Measurements from ENCODE around the gene INTS4.
A peak's percentile ranks its signal among the peaks of the same experiment; 100 is the strongest.
"Not testable (repeated sequence)": the region's sequence is repeated elsewhere in the genome, so short reads cannot be mapped to it uniquely, and the experiment has no call there.

The INTS4 gene

GRCh38 chr11:78023426-78023825 lies 29.0 kb upstream of the INTS4 start:
- ATAC-seq = no peak

DNA sequence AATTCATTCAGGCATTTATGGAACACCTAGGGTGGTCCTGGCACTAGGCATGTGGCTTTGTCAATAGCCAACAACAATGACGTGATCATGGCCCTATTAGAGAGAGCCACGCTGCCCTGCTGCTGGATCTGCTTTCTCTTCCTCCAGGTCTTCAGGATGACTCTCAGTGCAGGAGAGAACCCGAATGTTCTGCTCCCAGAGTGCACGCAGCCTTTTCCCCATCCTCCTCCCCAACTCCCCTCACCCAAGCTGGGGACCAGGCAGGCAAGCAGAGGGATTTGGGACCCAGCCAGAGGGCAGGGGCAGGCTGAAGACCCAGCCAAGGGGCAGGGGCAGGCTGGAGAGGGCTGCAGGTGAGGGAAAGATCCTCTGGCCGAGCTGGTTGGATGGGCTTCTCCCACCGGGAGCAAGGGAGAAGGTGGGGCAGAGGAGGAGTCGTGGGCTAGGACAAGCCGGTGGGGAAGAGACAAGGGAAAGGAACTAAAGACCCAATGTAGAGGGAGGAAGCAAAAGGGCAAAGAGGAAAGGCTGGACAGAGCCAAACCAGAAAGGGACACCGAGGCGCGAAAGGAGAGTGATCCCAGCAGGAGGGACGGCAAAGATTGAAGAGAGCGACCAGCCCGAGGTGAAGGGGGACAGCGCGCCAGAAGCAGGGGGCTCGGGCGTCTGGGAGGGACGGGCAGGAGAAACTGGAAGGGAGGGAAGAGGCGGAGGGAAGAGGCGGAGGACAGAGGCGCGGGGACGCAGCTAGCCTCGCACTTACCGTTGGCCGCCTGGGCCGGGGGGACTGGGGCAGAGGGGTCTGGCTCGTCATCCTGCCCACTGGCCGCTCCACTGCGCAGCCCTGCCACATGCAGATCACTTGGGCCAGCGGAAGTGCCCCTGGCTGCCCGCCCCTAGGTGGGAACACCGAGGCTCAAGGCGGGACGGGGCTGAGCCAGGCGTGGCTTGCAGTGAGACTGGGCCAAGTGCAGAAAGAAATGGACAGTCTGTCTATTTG lies 28.2 kb upstream of the INTS4 start, which contains the start of gene KCTD14:
TSS of gene KCTD14 (minus strand) at position 880 of the 1,000 bp plus-strand sequence. CDS start at position 853, 27 bp downstream.
- no peak for ATAC-seq

GRCh38 chr11:78021611-78022010 lies 27.1 kb upstream of the INTS4 start:
- ATAC-seq = no peak

- ATAC-seq = no peak
These were observed 25.8 kb upstream of the INTS4 start for GRCh38 chr11:78020246-78020645.

DNA sequence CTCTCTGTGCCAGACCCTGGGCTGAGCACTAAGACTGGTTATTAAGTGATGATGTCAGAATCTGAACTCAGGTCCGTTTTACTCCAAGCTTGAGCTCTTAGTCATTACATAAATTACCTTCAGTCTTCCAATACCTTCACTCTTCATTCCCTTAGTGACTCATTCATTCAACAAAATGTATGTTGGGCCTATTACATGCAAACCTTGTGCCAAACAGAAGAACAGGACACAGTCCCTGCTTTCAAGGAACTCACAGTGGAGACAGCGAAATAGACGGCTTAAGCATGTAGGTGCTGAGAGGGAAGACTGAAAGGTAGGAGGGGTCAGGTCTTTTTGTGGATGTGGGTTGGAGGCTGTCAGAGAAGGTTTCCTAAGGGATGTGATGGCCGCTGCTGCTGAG lies 25.3 kb upstream of the INTS4 start:
- ATAC-seq = no peak

GRCh38 chr11:78015878-78016277 lies 21.4 kb upstream of the INTS4 start:
- no peak for ATAC-seq

DNA sequence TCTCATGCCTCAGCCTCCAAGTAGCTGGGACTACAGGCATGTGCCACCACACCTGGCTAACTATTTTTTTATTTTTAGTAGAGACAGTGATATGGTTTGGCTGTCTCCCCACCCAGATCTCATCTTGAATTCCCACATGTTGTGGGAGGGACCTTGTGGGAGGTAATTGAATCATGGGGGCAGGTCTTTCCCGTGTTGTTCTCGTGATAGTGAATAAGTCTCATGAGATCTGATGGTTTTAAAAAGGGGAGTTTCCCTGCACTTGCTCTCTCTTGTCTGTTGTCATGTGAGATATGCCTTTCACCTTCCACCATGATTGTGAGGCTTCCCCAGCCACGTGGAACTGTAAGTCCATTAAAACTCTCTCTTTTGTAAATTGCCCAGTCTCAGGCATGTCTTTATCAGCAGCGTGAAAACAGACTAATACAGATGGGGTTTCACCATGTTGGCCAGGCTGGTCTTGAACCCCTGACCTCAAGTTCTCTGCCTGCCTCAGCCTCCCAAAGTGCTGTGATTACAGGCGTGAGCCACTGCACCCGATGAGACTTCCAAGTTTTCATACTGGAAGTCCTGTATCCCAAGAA lies 20.6 kb upstream of the INTS4 start:
- not testable (repeated sequence) for ATAC-seq

- ATAC-seq = no peak
These were observed 16.8 kb upstream of the INTS4 start for GRCh38 chr11:78011301-78011700.

DNA sequence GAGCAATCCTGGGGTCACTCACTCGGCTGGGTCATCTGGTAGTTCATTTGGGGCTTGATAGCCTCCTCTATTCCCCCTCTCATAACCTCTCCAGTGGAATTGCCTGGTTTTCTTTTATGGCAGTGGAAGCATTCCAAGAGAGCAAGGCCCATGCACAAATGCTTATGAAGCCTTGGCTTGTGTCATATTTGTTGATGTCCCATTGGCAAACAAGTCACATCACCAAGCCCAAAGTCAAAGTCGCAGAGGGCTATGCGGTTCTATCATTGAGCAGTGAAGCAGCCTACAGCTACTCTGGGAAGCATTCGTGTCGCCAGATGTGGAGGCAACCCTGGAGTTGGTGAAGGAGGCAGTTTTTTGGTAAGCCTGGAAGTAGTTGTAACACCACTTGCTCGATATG lies 16.3 kb upstream of the INTS4 start:
- no peak for ATAC-seq

GRCh38 chr11:78010304-78010703 lies 15.8 kb upstream of the INTS4 start:
- no peak for ATAC-seq

DNA sequence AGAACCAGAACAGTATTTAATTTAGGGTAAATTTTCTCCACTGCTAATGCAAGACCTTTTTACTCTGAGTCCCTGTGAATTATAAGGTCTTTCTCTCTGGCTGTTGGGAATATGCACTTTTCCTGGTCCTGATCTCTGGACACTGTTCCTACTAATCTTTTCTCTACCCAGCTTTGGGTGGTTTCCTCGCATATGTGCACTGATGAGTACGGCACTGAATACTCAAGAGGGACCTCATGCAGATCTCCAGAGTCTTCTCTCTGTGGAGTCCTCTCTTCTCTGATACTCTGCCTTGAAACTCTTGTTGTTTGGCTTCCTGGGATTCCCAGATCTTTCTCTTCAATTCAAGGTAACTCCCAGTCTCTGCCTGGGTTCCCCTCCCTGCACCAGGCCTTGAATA lies 14.6 kb upstream of the INTS4 start:
- no peak for ATAC-seq

DNA sequence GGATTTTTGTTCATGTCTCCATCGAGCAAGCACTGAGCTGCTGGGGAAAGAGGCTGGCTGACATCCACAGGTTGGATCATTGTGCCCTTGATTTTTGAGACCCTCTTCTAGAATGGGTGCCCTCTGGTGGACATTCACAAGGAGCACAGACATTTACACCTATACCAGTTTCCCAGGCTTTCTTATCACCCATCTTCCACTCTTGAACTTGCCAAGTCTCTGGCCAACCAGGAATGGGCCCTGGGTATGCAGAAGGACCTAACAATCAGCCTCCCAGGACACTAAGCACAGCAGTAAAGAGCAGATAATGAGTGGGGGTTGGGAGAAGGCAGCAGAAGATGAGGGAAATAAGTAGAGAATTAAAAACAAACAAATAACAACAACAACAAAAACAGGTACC lies 5.7 kb upstream of the INTS4 start:
- ATAC-seq = peak; percentile 61 to 84

DNA sequence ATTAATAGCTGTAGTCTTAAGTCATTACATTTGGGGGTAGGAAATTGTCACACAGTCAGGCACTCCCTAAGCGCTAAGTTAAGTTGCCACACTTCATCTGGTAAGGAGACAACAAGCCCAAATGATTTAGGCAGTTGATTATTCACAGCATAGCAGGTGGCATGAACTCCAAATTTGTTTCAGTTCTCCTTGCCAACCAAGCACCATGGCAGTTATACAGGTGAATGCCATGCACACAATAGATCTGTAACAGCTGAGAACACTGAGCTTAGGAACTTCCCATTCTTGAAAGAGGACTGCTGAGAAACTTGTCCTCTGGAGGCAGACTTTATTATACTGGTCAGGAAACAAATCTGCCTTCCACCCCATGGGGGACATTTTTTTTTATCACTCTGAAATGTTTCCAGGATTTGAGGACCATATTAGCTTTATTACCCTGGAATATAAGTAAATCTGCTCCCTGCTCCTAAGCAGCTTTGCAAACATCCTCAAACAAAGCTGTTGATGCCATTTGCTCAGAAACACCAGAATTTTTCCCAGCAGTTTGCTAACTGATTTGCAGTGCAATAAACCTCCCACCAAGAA lies 5.1 kb upstream of the INTS4 start:
- no peak for ATAC-seq

DNA sequence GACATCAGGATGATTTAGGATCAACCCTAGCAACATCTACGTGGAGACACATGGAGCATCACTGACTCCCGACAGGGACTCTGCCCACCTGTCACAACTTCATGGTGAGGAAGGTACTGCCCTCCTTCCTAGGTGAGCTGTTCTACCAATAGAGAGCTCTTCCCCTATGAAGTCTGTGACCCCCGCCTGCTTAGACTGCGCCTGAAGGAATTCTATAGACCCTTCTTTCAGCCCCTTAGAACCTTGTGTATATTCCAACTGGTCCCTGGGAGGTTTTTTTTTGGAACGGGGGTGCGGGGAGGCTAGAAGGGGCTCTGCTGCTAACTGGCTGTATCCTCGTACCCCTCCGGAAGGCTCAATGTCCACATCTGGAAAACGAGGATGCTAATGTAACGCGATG lies 566 bp downstream of the INTS4 start:
- no peak for ATAC-seq

- no peak for ATAC-seq
These were observed 3.5 kb downstream of the INTS4 start for GRCh38 chr11:77990981-77991380.

DNA sequence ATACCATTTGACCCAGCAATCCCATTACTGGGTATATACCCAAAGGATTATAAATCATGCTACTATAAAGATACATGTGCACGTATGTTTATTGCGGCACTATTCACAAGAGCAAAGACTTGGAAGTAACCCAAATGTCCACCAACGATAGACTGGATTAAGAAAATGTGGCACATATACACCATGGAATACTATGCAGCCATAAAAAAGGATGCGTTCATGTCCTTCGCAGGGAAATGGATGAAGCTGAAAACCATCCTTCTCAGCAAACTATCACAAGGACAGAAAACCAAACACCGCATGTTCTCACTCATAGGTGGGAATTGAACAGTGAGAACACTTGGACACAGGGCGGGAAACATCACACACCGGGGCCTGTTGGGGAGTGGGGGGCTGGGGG lies 8.0 kb downstream of the INTS4 start:
- ATAC-seq = not testable (repeated sequence)

DNA sequence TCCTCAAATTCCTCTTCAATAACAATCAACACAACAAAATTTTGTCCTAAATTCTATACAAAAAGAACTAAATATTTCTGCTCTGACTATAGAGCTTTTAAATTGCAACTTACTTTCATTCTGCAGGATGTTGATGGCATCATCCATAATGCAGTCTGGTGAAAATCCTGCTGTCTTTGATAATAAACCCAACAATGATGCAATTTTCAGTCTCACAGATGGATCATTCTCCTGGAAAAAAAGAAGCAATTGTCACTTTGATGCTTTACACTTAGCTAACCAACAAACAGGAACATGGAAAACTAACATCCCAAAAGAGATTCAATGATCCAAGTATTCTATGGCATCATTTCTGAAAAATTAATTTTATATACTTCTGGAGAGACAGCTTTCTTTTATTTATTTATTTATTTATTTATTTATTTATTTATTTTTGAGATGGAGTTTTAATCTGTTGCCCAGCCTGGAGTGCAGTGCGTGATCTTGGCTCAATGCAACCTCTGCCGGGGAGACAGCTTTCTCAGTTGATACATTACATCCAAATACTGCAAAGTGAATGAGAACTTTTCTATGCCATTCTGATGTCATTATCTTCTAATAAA lies 13.0 kb downstream of the INTS4 start:
- ATAC-seq = no peak

- ATAC-seq = no peak
These were observed 26.1 kb downstream of the INTS4 start for GRCh38 chr11:77968337-77968736.

GRCh38 chr11:77967753-77968152 lies 26.7 kb downstream of the INTS4 start:
- ATAC-seq = no peak

GRCh38 chr11:77967121-77967520 lies 27.3 kb downstream of the INTS4 start:
- ATAC-seq = no peak

- no peak for ATAC-seq
These were observed 28.1 kb downstream of the INTS4 start for GRCh38 chr11:77966338-77966737.

- ATAC-seq = no peak
These were observed 35.0 kb downstream of the INTS4 start for GRCh38 chr11:77959434-77959833.

DNA sequence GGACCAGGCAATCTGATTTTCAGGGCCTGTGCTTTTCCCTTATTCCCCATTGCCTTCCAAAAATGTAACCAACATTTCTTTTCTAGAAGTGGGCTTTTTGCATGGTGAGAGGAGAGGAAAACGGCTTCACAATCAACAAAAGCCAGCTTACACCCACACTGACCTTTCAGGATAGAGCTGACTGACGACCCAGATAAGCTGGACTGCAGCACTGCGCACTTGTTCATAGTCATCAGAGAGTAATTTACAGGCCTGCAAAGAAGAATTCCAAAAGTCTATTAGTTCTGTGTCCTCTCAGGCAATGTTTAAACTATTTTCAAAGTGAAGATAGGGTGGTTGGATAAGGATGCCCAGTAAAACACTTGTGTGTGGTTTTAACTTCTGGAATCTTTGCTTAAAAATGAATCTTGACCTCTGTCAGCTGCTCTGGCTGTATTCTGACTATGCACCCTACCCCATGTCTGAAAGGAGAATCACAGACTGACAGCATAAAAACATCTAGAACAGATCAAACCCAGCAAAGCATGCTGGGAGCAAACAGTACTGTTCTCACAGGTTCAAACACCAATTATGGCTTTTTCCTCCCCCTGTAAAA lies 35.8 kb downstream of the INTS4 start:
- not testable (repeated sequence) for ATAC-seq
